GM23248 (cell line): Measurements from ENCODE around the gene HFM1.

Experiments used
- EZH2 ChIP-seq: fragments of 200-600 bp; sonication (generic); IDR thresholded peaks from 2 replicates; pipeline ENCODE4 v1.6.1; 2018; ENCODE audit warnings: antibody characterized with exemption, mild to moderate bottlenecking; ENCODE audit not compliant: insufficient read depth, poor library complexity, severe bottlenecking
- EZH2phosphoT487 ChIP-seq: fragments of 200-600 bp; sonication (generic); IDR thresholded peaks from 2 replicates; pipeline ENCODE4 v1.6.1; 2018; ENCODE audit warnings: antibody characterized with exemption, moderate library complexity, mild to moderate bottlenecking, low read depth; ENCODE audit not compliant: insufficient read depth

- TF ChIP-seq EZH2phosphoT487 (no peak), EZH2 (no peak)
These were observed 30.6 kb downstream of the HFM1 start for GRCh38 chr1:91374086-91374485.
